Peyer's patch (tissue), 4 donors: ENCODE results near the gene TMEM235.

ENCODE experiments used
- CTCF ChIP-seq, 6 experiments: fragments of 450-650 bp in 4 of 6; fragments of 200-600 bp in 2 of 6; sonication (generic) in 1 of 6; IDR thresholded peaks; one replicate each; pipeline ENCODE4 v1.5.1; 2017 to 2019; ENCODE audit warnings: antibody characterized with exemption in 6 of 6, mild to moderate bottlenecking in 3 of 6, moderate library complexity in 1 of 6
- POLR2A ChIP-seq, 2 donors: fragments of 450-650 bp; IDR thresholded peaks; one replicate each; pipeline ENCODE4 v1.5.1; 2017; ENCODE audit warnings: antibody characterized with exemption in 2 of 2, mild to moderate bottlenecking in 2 of 2, moderate library complexity in 2 of 2

- no peak for TF ChIP-seq POLR2A (IDR thresholded peaks at IDR 0.05)
- no peak for TF ChIP-seq CTCF (IDR thresholded peaks at IDR 0.05)
Measured at GRCh38 chr17:78197147-78197832, 34.1 kb upstream of the TMEM235 start.
